HEK293 (cell line): ENCODE data around the gene CIZ1.

Experiments
- BCL11B ChIP-seq: fragments of 450-650 bp; formaldehyde crosslinking; IDR thresholded peaks from 2 replicates; pipeline ENCODE4 v1.5.1; 2016; ENCODE audit warnings: low read depth, missing biosample characterization, missing genetic modification characterization
- HOXD13 ChIP-seq: sonication (generic); formaldehyde crosslinking; IDR thresholded peaks from 2 replicates; pipeline ENCODE4 v1.8.0; 2022; ENCODE audit warnings: missing genetic modification reagents, borderline replicate concordance
- KLF8 ChIP-seq: fragments of 450-650 bp; formaldehyde crosslinking; IDR thresholded peaks from 2 replicates; pipeline ENCODE4 v1.5.1; 2016; ENCODE audit warnings: missing biosample characterization, missing genetic modification characterization
- PRDM10 ChIP-seq: fragments of 450-650 bp; formaldehyde crosslinking; IDR thresholded peaks from 2 replicates; pipeline ENCODE4 v1.5.1; 2016; ENCODE audit warnings: missing biosample characterization, missing genetic modification characterization
- PRDM2 ChIP-seq: fragments of 450-650 bp; formaldehyde crosslinking; IDR thresholded peaks from 2 replicates; pipeline ENCODE4 v1.5.1; 2016; ENCODE audit warnings: missing biosample characterization, missing genetic modification characterization, borderline replicate concordance
- SCRT2 ChIP-seq: fragments of 450-650 bp; formaldehyde crosslinking; IDR thresholded peaks from 2 replicates; pipeline ENCODE4 v1.5.1; 2016; ENCODE audit warnings: missing biosample characterization, missing genetic modification characterization
- ZNF239 ChIP-seq: fragments of 450-650 bp; formaldehyde crosslinking; IDR thresholded peaks from 2 replicates; pipeline ENCODE4 v1.5.1; 2016; ENCODE audit warnings: missing biosample characterization, missing genetic modification characterization
- ZNF335 ChIP-seq: fragments of 450-650 bp; formaldehyde crosslinking; conservative IDR thresholded peaks from 2 replicates; pipeline ENCODE4 v1.5.1; 2016; ENCODE audit warnings: missing biosample characterization, missing genetic modification characterization
- ZNF391 ChIP-seq: fragments of 450-650 bp; formaldehyde crosslinking; IDR thresholded peaks from 2 replicates; pipeline ENCODE4 v1.5.1; 2016; ENCODE audit warnings: low read depth, missing biosample characterization, missing genetic modification characterization, borderline replicate concordance
- ZNF404 ChIP-seq: fragments of 450-650 bp; formaldehyde crosslinking; IDR thresholded peaks from 2 replicates; pipeline ENCODE4 v1.5.1; 2017; ENCODE audit warnings: missing biosample characterization, missing genetic modification characterization
- ZNF571 ChIP-seq: fragments of 450-650 bp; formaldehyde crosslinking; IDR thresholded peaks from 2 replicates; pipeline ENCODE4 v1.5.0; 2017; ENCODE audit warnings: missing biosample characterization, missing genetic modification characterization
- ZNF600 ChIP-seq: fragments of 450-650 bp; formaldehyde crosslinking; IDR thresholded peaks from 2 replicates; pipeline ENCODE4 v1.5.1; 2016; ENCODE audit warnings: missing biosample characterization, missing genetic modification characterization
- ZNF621 ChIP-seq: fragments of 450-650 bp; formaldehyde crosslinking; IDR thresholded peaks from 2 replicates; pipeline ENCODE4 v1.5.1; 2017; ENCODE audit warnings: missing biosample characterization, missing genetic modification characterization
- ZNF658 ChIP-seq: fragments of 450-650 bp; formaldehyde crosslinking; IDR thresholded peaks from 2 replicates; pipeline ENCODE4; 2016; ENCODE audit warnings: missing biosample characterization, missing genetic modification characterization
- ZNF664 ChIP-seq: fragments of 450-650 bp; formaldehyde crosslinking; IDR thresholded peaks from 2 replicates; pipeline ENCODE4 v1.5.1; 2016; ENCODE audit warnings: missing biosample characterization, missing genetic modification characterization
- ZNF670 ChIP-seq: fragments of 450-650 bp; formaldehyde crosslinking; IDR thresholded peaks from 2 replicates; pipeline ENCODE4 v1.5.1; 2016; ENCODE audit warnings: missing biosample characterization, missing genetic modification characterization, low read depth
- ZNF677 ChIP-seq: fragments of 450-650 bp; IDR thresholded peaks from 2 replicates; pipeline ENCODE4 v1.5.0; 2018; ENCODE audit warnings: missing biosample characterization, mild to moderate bottlenecking, missing genetic modification characterization, moderate library complexity
- ZNF747 ChIP-seq: fragments of 450-650 bp; formaldehyde crosslinking; IDR thresholded peaks from 2 replicates; pipeline ENCODE4 v1.5.1; 2016; ENCODE audit warnings: missing biosample characterization, missing genetic modification characterization
- ZSCAN30 ChIP-seq: fragments of 450-650 bp; IDR thresholded peaks from 2 replicates; pipeline ENCODE4 v1.5.1; 2018; ENCODE audit warnings: missing biosample characterization, mild to moderate bottlenecking, missing genetic modification characterization, moderate library complexity
- TF ChIP-seq, protein P1 (sequence below): fragments of 450-650 bp; formaldehyde crosslinking; IDR thresholded peaks from 2 replicates; pipeline ENCODE4 v1.5.1; 2016; ENCODE audit warnings: missing biosample characterization, missing genetic modification characterization
- TF ChIP-seq, protein P2 (sequence below): fragments of 450-650 bp; formaldehyde crosslinking; IDR thresholded peaks from 2 replicates; pipeline ENCODE4 v1.5.1; 2016; ENCODE audit warnings: missing biosample characterization, missing genetic modification characterization, low read depth
- TF ChIP-seq, protein P3 (sequence below): IDR thresholded peaks from 2 replicates; pipeline ENCODE4 v1.6.1; 2011; ENCODE audit warnings: mild to moderate bottlenecking, low read depth, low read length, borderline replicate concordance
- TF ChIP-seq, protein P4 (sequence below): fragments of 450-650 bp; IDR thresholded peaks from 2 replicates; pipeline ENCODE4 v1.5.1; 2018; ENCODE audit warnings: missing biosample characterization, missing genetic modification characterization

CIZ1 gene

DNA sequence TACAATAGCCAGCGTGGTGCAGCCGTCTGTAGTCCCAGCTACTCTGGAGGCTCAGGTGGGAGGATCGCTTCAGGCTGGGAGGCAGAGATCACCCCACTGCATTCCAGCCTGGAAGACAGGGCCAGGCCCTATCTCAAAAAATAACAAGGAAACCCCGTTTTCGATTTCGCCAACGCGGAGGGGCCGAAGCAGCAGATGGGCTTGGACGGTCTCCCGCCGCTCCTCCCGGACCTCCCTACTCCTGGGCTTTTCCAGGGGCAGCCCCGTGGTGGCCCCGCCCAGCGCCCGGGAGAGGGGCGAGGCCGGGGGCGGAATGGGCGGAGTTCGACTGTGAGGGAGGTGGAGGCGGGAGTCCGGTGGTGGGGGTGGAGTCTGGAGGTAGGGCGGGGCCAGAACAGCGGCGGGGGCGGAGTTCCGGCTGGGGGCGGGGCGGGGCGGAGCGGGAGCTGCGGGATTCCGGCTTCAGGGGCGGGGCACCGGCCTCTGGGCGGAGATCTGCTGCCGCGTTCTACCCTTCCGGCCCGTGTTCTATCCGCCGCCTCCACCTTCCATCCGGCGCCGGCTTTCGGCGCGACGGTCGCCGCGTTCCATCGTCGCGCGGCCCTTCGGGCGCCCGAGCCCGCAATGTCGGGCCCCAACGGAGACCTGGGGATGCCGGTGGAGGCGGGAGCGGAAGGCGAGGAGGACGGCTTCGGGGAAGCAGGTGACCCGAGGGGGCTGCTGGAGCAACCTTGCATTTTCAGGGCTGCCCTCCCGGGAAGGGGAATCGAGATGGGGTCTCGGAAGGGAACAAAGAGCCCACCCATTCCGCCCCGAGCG, 31.4 kb downstream of the CIZ1 start, which contains the start of gene BBLN (continued):
- TF ChIP-seq BCL11B (tag by site-specific recombination) (no peak), ZNF600 (tag by site-specific recombination) (peak; percentile 30; the same call in 1 of the 2 replicates), ZNF670 (tag by site-specific recombination) (no peak), ZNF335 (peak; percentile 70), ZNF239 (tag by site-specific recombination) (no peak), ZNF658 (tag by site-specific recombination) (no peak), ZNF664 (tag by site-specific recombination) (no peak), KLF8 (peak; percentile 97), ZNF747 (tag by site-specific recombination) (no peak), ZNF404 (no peak), PRDM10 (tag by site-specific recombination) (peak; percentile 99), ZNF391 (tag by site-specific recombination) (0 out of 2 replicates have a peak, but pooled peaks have one; percentile 25), ZNF677 (tag by site-specific recombination) (no peak), ZNF571 (tag by site-specific recombination) (no peak), ZNF621 (tag by site-specific recombination) (no peak), HOXD13 (no peak), ZSCAN30 (tag by site-specific recombination) (0 out of 2 replicates have a peak, but pooled peaks have one; percentile 11), SCRT2 (tag by site-specific recombination) (no peak), PRDM2 (tag by site-specific recombination) (no peak)
- TF ChIP-seq, protein P1, sequence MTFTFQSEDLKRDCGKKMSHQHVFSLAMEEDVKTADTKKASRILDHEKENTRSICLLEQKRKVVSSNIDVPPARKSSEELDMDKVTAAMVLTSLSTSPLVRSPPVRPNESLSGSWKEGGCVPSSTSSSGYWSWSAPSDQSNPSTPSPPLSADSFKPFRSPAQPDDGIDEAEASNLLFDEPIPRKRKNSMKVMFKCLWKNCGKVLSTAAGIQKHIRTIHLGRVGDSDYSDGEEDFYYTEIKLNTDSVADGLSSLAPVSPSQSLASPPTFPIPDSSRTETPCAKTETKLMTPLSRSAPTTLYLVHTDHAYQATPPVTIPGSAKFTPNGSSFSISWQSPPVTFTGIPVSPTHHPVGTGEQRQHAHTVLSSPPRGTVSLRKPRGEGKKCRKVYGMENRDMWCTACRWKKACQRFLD, result no peak
- TF ChIP-seq, protein P2, sequence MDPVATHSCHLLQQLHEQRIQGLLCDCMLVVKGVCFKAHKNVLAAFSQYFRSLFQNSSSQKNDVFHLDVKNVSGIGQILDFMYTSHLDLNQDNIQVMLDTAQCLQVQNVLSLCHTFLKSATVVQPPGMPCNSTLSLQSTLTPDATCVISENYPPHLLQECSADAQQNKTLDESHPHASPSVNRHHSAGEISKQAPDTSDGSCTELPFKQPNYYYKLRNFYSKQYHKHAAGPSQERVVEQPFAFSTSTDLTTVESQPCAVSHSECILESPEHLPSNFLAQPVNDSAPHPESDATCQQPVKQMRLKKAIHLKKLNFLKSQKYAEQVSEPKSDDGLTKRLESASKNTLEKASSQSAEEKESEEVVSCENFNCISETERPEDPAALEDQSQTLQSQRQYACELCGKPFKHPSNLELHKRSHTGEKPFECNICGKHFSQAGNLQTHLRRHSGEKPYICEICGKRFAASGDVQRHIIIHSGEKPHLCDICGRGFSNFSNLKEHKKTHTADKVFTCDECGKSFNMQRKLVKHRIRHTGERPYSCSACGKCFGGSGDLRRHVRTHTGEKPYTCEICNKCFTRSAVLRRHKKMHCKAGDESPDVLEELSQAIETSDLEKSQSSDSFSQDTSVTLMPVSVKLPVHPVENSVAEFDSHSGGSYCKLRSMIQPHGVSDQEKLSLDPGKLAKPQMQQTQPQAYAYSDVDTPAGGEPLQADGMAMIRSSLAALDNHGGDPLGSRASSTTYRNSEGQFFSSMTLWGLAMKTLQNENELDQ (tag by site-specific recombination), result no peak
- TF ChIP-seq, protein P3, sequence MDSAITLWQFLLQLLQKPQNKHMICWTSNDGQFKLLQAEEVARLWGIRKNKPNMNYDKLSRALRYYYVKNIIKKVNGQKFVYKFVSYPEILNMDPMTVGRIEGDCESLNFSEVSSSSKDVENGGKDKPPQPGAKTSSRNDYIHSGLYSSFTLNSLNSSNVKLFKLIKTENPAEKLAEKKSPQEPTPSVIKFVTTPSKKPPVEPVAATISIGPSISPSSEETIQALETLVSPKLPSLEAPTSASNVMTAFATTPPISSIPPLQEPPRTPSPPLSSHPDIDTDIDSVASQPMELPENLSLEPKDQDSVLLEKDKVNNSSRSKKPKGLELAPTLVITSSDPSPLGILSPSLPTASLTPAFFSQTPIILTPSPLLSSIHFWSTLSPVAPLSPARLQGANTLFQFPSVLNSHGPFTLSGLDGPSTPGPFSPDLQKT, result no peak
- TF ChIP-seq, protein P4, sequence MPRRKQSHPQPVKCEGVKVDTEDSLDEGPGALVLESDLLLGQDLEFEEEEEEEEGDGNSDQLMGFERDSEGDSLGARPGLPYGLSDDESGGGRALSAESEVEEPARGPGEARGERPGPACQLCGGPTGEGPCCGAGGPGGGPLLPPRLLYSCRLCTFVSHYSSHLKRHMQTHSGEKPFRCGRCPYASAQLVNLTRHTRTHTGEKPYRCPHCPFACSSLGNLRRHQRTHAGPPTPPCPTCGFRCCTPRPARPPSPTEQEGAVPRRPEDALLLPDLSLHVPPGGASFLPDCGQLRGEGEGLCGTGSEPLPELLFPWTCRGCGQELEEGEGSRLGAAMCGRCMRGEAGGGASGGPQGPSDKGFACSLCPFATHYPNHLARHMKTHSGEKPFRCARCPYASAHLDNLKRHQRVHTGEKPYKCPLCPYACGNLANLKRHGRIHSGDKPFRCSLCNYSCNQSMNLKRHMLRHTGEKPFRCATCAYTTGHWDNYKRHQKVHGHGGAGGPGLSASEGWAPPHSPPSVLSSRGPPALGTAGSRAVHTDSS (tag by site-specific recombination), result no peak
